OCI-LY7 (cell line): Measurements from ENCODE around the gene TLX3. TPM values are rescaled to one million over a fixed set of nuclear protein-coding genes. Genes with fewer than 3 reads are reported as not detected.

Experiments
- BruUV-seq: library from RNA; stranded (reverse); fragments of 400-500 nt; replicated peaks from 2 replicates; lab custom pipeline; 2021; lab: Mats Ljungman, UMichigan
- CTCF ChIA-PET: fragments of 300-600 bp; sonication (Branson Sonifier 250); formaldehyde crosslinking; loops from one replicate; lab custom pipeline; 2022; ENCODE audit warnings: antibody characterized with exemption; ENCODE audit not compliant: unreplicated experiment; lab: Charles Lee
- POLR2A ChIA-PET: fragments of 300-600 bp; sonication (Branson Sonifier 250); formaldehyde crosslinking; loops from one replicate; lab custom pipeline; 2022; ENCODE audit warnings: antibody characterized with exemption; lab: Charles Lee
- DNase-seq: peaks from one replicate; pipeline ENCODE4 v3.0.0-alpha.2; 2015; ENCODE audit warnings: low spot score
- H2AFZ ChIP-seq: fragments of 200-600 bp; sonication (generic), shearing (Covaris generic); 2 replicates; pipeline ENCODE4 v1.6.1; 2014; ENCODE audit warnings: mild to moderate bottlenecking, antibody characterized with exemption, low read length, moderate library complexity
- H3K27ac ChIP-seq: fragments of 200-600 bp; sonication (generic); 2 replicates; pipeline ENCODE4 v1.5.1; 2014; ENCODE audit warnings: mixed run types, low read depth, mild to moderate bottlenecking, moderate library complexity, low read length, inconsistent platforms; ENCODE audit not compliant: poor library complexity, severe bottlenecking
- H3K36me3 ChIP-seq: fragments of 200-600 bp; sonication (generic); 2 replicates; pipeline ENCODE4 v1.6.1; 2014; ENCODE audit warnings: mild to moderate bottlenecking, antibody characterized with exemption, low read length, moderate library complexity, mixed read lengths; ENCODE audit not compliant: insufficient read depth
- H3K4me1 ChIP-seq: fragments of 200-600 bp; sonication (generic); 2 replicates; pipeline ENCODE4 v1.5.1; 2014; ENCODE audit warnings: mild to moderate bottlenecking, low read length; ENCODE audit not compliant: insufficient read depth, poor library complexity, severe bottlenecking
- H3K4me2 ChIP-seq: fragments of 200-600 bp; sonication (generic); 2 replicates; pipeline ENCODE4 v1.6.1; 2014; ENCODE audit warnings: mild to moderate bottlenecking, low read length
- H3K4me3 ChIP-seq: fragments of 200-600 bp; sonication (generic); 2 replicates; pipeline ENCODE4 v1.5.1; 2014; ENCODE audit warnings: mild to moderate bottlenecking, low read depth, low read length; ENCODE audit not compliant: poor library complexity, severe bottlenecking
- H3K79me2 ChIP-seq: fragments of 200-600 bp; sonication (generic); 2 replicates; pipeline ENCODE4 v1.6.1; 2016; ENCODE audit warnings: low read depth, mild to moderate bottlenecking, low read length, moderate library complexity, mixed read lengths; ENCODE audit not compliant: insufficient read depth
- H3K9me2 ChIP-seq: fragments of 200-600 bp; sonication (generic); 2 replicates; pipeline ENCODE4 v1.6.1; 2016; ENCODE audit warnings: mild to moderate bottlenecking, low read length, mixed read lengths; ENCODE audit not compliant: insufficient read depth
- H3K9me3 ChIP-seq: fragments of 200-600 bp; sonication (generic); 2 replicates; pipeline ENCODE4 v1.6.1; 2014; ENCODE audit warnings: mild to moderate bottlenecking, mixed run types, low read length, mixed read lengths
- H4K20me1 ChIP-seq: fragments of 200-600 bp; sonication (generic); 2 replicates; pipeline ENCODE4 v1.6.1; 2014; ENCODE audit warnings: mild to moderate bottlenecking, antibody characterized with exemption, low read length, moderate library complexity, mixed read lengths; ENCODE audit not compliant: insufficient read depth
- CTCF ChIP-seq: fragments of 200-600 bp; sonication (generic); conservative IDR thresholded peaks from 2 replicates; pipeline ENCODE4 v1.5.1; 2014; ENCODE audit warnings: mild to moderate bottlenecking, antibody characterized with exemption, low read length, moderate library complexity, mixed read lengths
- EZH2phosphoT487 ChIP-seq: fragments of 200-600 bp; sonication (generic); IDR thresholded peaks from 2 replicates; pipeline ENCODE4 v1.6.1; 2018; ENCODE audit warnings: low read depth, borderline replicate concordance, mild to moderate bottlenecking, mixed run types, antibody characterized with exemption, low read length, moderate library complexity, mixed read lengths
- intact Hi-C: fragments of 100-400 bp; cut with micrococcal nuclease; formaldehyde crosslinking; loops from one replicate; pipeline ENCODE4 v1.10.0; 2022; ENCODE audit not compliant: unreplicated experiment
- total RNA-seq, 2 experiments: library from RNA; depleted of rRNA in 1 of 2; stranded (reverse); fragments of >200 nt in 1 of 2; shearing (Covaris generic) in 1 of 2; gene quantifications; 2 replicates each; pipeline ENCODE4 v1.2.3, GENCODE V29; 2014 to 2022

The TLX3 gene
- total RNA-seq, 2 experiments from 2014 or later = not detected

DNA sequence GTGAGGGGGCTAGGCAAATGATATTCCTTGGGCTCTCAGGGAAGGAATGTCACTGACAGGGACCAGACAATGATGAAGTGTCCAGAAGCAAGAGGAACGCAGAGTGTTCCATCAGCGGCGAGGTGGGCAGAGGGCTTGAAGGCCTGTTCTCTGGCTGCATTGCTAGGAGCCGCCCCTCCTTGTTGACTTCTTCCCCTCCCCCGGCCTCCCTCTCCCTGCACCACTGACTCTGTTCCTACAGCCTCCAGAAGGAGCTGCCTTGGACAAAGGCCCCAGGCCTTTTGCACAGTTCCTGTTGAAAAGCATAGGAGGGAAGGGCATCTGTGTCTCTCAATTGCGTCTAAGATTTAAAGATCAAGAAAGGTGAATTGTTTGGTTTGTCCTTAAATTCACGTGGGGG, 12.4 kb downstream of the TLX3 start:
- H4K20me1 ChIP-seq = no peaks in the 10 kb centered on the region
- no peaks in the 10 kb centered on the region for H3K4me1 ChIP-seq
- no peak overlapping the region for H3K27ac ChIP-seq
- H3K9me2 ChIP-seq = no peaks in the 10 kb centered on the region
- POLR2A ChIA-PET = no interaction called here
- no peak for TF ChIP-seq CTCF
- no peak for TF ChIP-seq EZH2phosphoT487
- H2AFZ ChIP-seq = no peak overlapping the region
- no peak for DNase-seq
- BruUV-seq = no TSS peak
- CTCF ChIA-PET = no interaction called here
- H3K9me3 ChIP-seq = no peaks in the 10 kb centered on the region
- intact Hi-C loops = loop anchor here (10.0 kb wide), 1 partner anchor 117 kb away; no protein-coding TSS in a partner anchor
- no peak overlapping the region for H3K4me2 ChIP-seq
- no peaks in the 10 kb centered on the region for H3K36me3 ChIP-seq
- H3K79me2 ChIP-seq = no peaks in the 10 kb centered on the region
- no peak overlapping the region for H3K4me3 ChIP-seq

DNA sequence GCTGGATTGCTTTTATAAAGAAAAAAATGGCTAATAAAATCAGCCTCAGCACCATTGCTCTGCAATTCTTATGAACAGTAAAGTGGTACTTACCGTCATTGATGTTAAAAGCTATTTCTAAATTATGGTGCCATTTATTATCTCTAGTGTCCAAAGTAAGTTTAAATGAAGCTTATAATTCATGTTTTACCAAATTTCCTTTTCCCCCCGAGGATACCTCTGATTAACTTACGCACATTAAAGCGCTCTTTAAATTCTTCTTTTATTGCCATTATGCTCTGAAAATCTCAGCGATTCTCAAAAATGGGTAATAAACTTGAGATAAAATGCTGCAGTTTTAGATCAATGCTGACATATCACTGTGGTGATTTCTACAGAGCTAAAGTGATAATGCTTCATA, 13.5 kb downstream of the TLX3 start:
- Histone ChIP-seq H3K27ac (no peak overlapping the region), H3K9me2 (no peaks in the 10 kb centered on the region), H2AFZ (no peak overlapping the region), H3K4me2 (no peak overlapping the region), H4K20me1 (no peaks in the 10 kb centered on the region), H3K4me1 (no peaks in the 10 kb centered on the region), H3K36me3 (no peaks in the 10 kb centered on the region), H3K9me3 (no peaks in the 10 kb centered on the region), H3K79me2 (no peaks in the 10 kb centered on the region), H3K4me3 (no peak overlapping the region)
- POLR2A ChIA-PET = no interaction called here
- no peak for DNase-seq
- CTCF ChIA-PET = no interaction called here
- intact Hi-C loops = loop anchor here (10.0 kb wide), 1 partner anchor 118 kb away; no protein-coding TSS in a partner anchor
- TF ChIP-seq CTCF (no peak), EZH2phosphoT487 (no peak)
- BruUV-seq = no TSS peak

DNA sequence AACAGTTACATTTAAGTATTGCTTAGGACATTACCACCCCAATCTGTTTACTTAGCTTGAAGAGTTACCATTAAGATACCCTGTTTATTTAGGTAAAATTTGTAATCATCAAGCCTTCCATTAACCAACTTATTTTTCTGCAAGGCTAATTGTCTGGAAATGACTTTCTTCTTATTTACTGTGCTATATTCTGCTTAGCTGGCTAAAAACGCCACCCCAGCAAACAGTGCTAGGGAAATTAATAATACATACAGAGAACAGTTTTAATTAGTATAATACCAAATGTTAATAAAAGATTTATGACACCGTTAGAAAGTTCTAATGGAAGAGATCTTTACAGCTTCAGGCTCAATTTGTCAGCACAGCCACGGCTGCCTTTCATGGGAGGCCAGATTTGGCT, 14.0 kb downstream of the TLX3 start:
- H3K4me2 ChIP-seq = no peak overlapping the region
- POLR2A ChIA-PET = no interaction called here
- H3K4me1 ChIP-seq = no peaks in the 10 kb centered on the region
- no peaks in the 10 kb centered on the region for H4K20me1 ChIP-seq
- H3K4me3 ChIP-seq = no peak overlapping the region
- intact Hi-C loops = loop anchor here (10.0 kb wide), 1 partner anchor 118 kb away; no protein-coding TSS in a partner anchor
- BruUV-seq = no TSS peak
- TF ChIP-seq EZH2phosphoT487 = no peak
- no peak for TF ChIP-seq CTCF
- no peaks in the 10 kb centered on the region for H3K36me3 ChIP-seq
- no peaks in the 10 kb centered on the region for H3K9me2 ChIP-seq
- CTCF ChIA-PET = no interaction called here
- no peak overlapping the region for H3K27ac ChIP-seq
- no peaks in the 10 kb centered on the region for H3K9me3 ChIP-seq
- H2AFZ ChIP-seq = no peak overlapping the region
- no peaks in the 10 kb centered on the region for H3K79me2 ChIP-seq
- no peak for DNase-seq
